H1 (cell line): Measurements from ENCODE around the gene CEP85. TPM values are rescaled to one million over a fixed set of nuclear protein-coding genes. Genes with fewer than 3 reads are reported as not detected.

Experiments used
- CTCF ChIA-PET: fragments of 300-600 bp; sonication (Branson Sonifier 250); formaldehyde crosslinking; loops from one replicate; lab custom pipeline; 2021; ENCODE audit not compliant: partially characterized antibody; lab: Charles Lee
- POLR2A ChIA-PET: fragments of 300-600 bp; sonication (Branson Sonifier 250); formaldehyde crosslinking; loops from one replicate; lab custom pipeline; 2021; ENCODE audit warnings: inconsistent platforms; ENCODE audit not compliant: partially characterized antibody; lab: Charles Lee
- DNase-seq, 2 experiments: peaks; one replicate each; pipeline versions ENCODE4 v3.0.0 to v3.0.0-alpha.2; 2010 to 2022; ENCODE audit warnings: low spot score in 2 of 2, low read depth in 1 of 2, mixed read lengths in 1 of 2
- FAIRE-seq: peaks from 2 replicates; lab custom pipeline; 2011; peaks lifted over from hg19 to GRCh38; lab: Jason Lieb, UNC
- H2AFZ ChIP-seq: 2 replicates; pipeline ENCODE4 v1.8.1; 2012; ENCODE audit warnings: low read length, inconsistent platforms
- H2AK5ac ChIP-seq: 2 replicates; pipeline ENCODE4 v1.6.1; 2013; ENCODE audit warnings: low read depth, low read length
- H2BK120ac ChIP-seq: replicated peaks from 2 replicates; pipeline ENCODE3; 2013; ENCODE audit warnings: low read depth, low read length, inconsistent platforms
- H2BK12ac ChIP-seq: 2 replicates; pipeline ENCODE4 v1.6.1; 2013; ENCODE audit warnings: low read depth, low read length
- H2BK15ac ChIP-seq: 2 replicates; pipeline ENCODE4 v1.6.1; 2013; ENCODE audit warnings: low read length
- H2BK20ac ChIP-seq: 2 replicates; pipeline ENCODE4 v1.6.1; 2013; ENCODE audit warnings: low read length
- H2BK5ac ChIP-seq: 2 replicates; pipeline ENCODE4 v1.6.1; 2013; ENCODE audit warnings: low read depth, low read length
- H3K14ac ChIP-seq: 2 replicates; pipeline ENCODE4 v1.6.1; 2013; ENCODE audit warnings: inconsistent platforms; ENCODE audit not compliant: insufficient read length
- H3K18ac ChIP-seq: 2 replicates; pipeline ENCODE4 v1.6.1; 2013; ENCODE audit warnings: low read length; ENCODE audit errors: extremely low read depth
- H3K23ac ChIP-seq: 2 replicates; pipeline ENCODE4 v1.6.1; 2013; ENCODE audit warnings: inconsistent platforms; ENCODE audit not compliant: insufficient read length
- H3K23me2 ChIP-seq: 2 replicates; pipeline ENCODE4 v1.6.1; 2013; ENCODE audit warnings: low read depth, low read length
- H3K27ac ChIP-seq: 2 replicates; pipeline ENCODE4 v1.6.1; 2011; ENCODE audit warnings: low read depth, low read length, inconsistent platforms
- H3K27me3 ChIP-seq, 4 experiments: replicated peaks in 1 of 4; 1 replicate in 1 of 4; 2 replicates in 3 of 4; pipeline versions ENCODE4 v1.6.1 to v1.8.1; 2011 to 2013; ENCODE audit warnings: low read length in 3 of 4, mild to moderate bottlenecking in 3 of 4, inconsistent platforms in 2 of 4, mixed read lengths in 2 of 4, moderate library complexity in 1 of 4; ENCODE audit not compliant: control insufficient read depth in 3 of 4, insufficient read depth in 3 of 4; ENCODE audit errors: extremely low read depth in 1 of 4
- H3K36me3 ChIP-seq, 4 experiments: 2 replicates each; pipeline versions ENCODE4 v1.6.1 to v1.8.1; 2011 to 2013; ENCODE audit warnings: mild to moderate bottlenecking in 4 of 4, low read length in 3 of 4, moderate library complexity in 2 of 4, control low read depth in 1 of 4, inconsistent platforms in 1 of 4; ENCODE audit not compliant: insufficient read depth in 4 of 4, control insufficient read depth in 2 of 4
- H3K4ac ChIP-seq: replicated peaks from 2 replicates; pipeline ENCODE3; 2013; ENCODE audit warnings: low read length, low read depth, mixed read lengths, inconsistent platforms; ENCODE audit not compliant: insufficient read length
- H3K4me1 ChIP-seq, 4 experiments: replicated peaks in 1 of 4; 1 replicate in 1 of 4; 2 replicates in 3 of 4; pipeline versions ENCODE4 v1.6.1 to v1.8.1; 2011 to 2013; ENCODE audit warnings: low read length in 3 of 4, inconsistent platforms in 2 of 4, mixed read lengths in 1 of 4; ENCODE audit not compliant: insufficient read depth in 4 of 4, control insufficient read depth in 3 of 4
- H3K4me2 ChIP-seq, 2 experiments: 2 replicates each; pipeline versions ENCODE4 v1.6.1 to v1.8.1; 2011 to 2013; ENCODE audit warnings: low read depth in 2 of 2, low read length in 2 of 2, control low read depth in 1 of 2, inconsistent platforms in 1 of 2, mild to moderate bottlenecking in 1 of 2; ENCODE audit not compliant: insufficient read depth in 1 of 2
- H3K4me3 ChIP-seq, 4 experiments: fragments of 200-600, 300-600 bp in 1 of 4; sonication (generic), shearing (Covaris generic), sonication (Bioruptor Twin) in 1 of 4; 2 replicates each; pipeline versions ENCODE4 v1.5.1 to v1.8.1; 2011 to 2016; ENCODE audit warnings: low read length in 4 of 4, low read depth in 3 of 4, control low read depth in 2 of 4, inconsistent platforms in 2 of 4, mild to moderate bottlenecking in 2 of 4, mixed read lengths in 1 of 4, moderate library complexity in 1 of 4; ENCODE audit not compliant: insufficient read depth in 2 of 4; ENCODE audit errors: extremely low read depth in 1 of 4
- H3K56ac ChIP-seq: replicated peaks from 2 replicates; pipeline ENCODE3; 2013; ENCODE audit warnings: low read depth, mild to moderate bottlenecking, mixed read lengths, low read length, inconsistent platforms; ENCODE audit not compliant: insufficient read length
- H3K79me1 ChIP-seq: 2 replicates; pipeline ENCODE4 v1.6.1; 2013; ENCODE audit warnings: low read depth, low read length, control low read depth
- H3K79me2 ChIP-seq, 2 experiments: 2 replicates each; pipeline versions ENCODE4 v1.6.1 to v1.8.1; 2012 to 2013; ENCODE audit warnings: low read length in 2 of 2, mild to moderate bottlenecking in 2 of 2, inconsistent platforms in 1 of 2; ENCODE audit not compliant: insufficient read depth in 2 of 2, control insufficient read depth in 1 of 2
- H3K9ac ChIP-seq, 4 experiments: replicated peaks in 1 of 4; 1 replicate in 1 of 4; 2 replicates in 3 of 4; pipeline versions ENCODE4 v1.6.1 to v1.8.1; 2011 to 2013; ENCODE audit warnings: low read depth in 3 of 4, low read length in 3 of 4, control low read depth in 2 of 4, mild to moderate bottlenecking in 2 of 4, moderate library complexity in 2 of 4, inconsistent platforms in 1 of 4; ENCODE audit errors: extremely low read depth in 1 of 4
- H3K9me3 ChIP-seq, 2 experiments: 2 replicates each; pipeline versions ENCODE4 v1.6.1 to v1.8.1; 2012 to 2013; ENCODE audit warnings: mild to moderate bottlenecking in 2 of 2, moderate library complexity in 2 of 2, control low read depth in 1 of 2, inconsistent platforms in 1 of 2, low read depth in 1 of 2, low read length in 1 of 2, mixed read lengths in 1 of 2; ENCODE audit not compliant: insufficient read depth in 2 of 2
- H4K20me1 ChIP-seq, 2 experiments: replicated peaks in 1 of 2; 2 replicates each; pipeline versions ENCODE3 to v1.8.1; 2011 to 2013; ENCODE audit warnings: inconsistent platforms in 2 of 2, low read length in 2 of 2, mild to moderate bottlenecking in 1 of 2; ENCODE audit not compliant: insufficient read depth in 2 of 2, control insufficient read depth in 1 of 2
- H4K5ac ChIP-seq: 2 replicates; pipeline ENCODE4 v1.6.1; 2013; ENCODE audit warnings: low read length, low read depth, mixed read lengths, inconsistent platforms; ENCODE audit not compliant: insufficient read length
- H4K8ac ChIP-seq: 2 replicates; pipeline ENCODE4 v1.8.0; 2013; ENCODE audit warnings: mild to moderate bottlenecking, moderate library complexity, low read length, inconsistent platforms; ENCODE audit not compliant: insufficient read depth; ENCODE audit errors: extremely low read depth
- H4K91ac ChIP-seq: replicated peaks from 2 replicates; pipeline ENCODE3; 2013; ENCODE audit warnings: low read length, mixed read lengths, inconsistent platforms; ENCODE audit not compliant: insufficient read length
- ATF2 ChIP-seq: IDR thresholded peaks from 2 replicates; pipeline ENCODE4 v1.6.1; 2012; ENCODE audit warnings: low read length, inconsistent platforms
- JUN ChIP-seq: IDR thresholded peaks from 2 replicates; pipeline ENCODE4 v1.6.1; 2011; ENCODE audit warnings: low read depth, mild to moderate bottlenecking, improper control_type of control experiment, low read length
- KDM4A ChIP-seq: IDR thresholded peaks from one replicate; pipeline ENCODE4 v1.7.1; 2012; ENCODE audit warnings: low read depth, mild to moderate bottlenecking, moderate library complexity, low read length, inconsistent platforms; ENCODE audit not compliant: severe bottlenecking
- NRF1 ChIP-seq: IDR thresholded peaks from 2 replicates; pipeline ENCODE4 v1.6.1; 2011; ENCODE audit warnings: mild to moderate bottlenecking, low read depth, low read length, improper control_type of control experiment
- POLR2AphosphoS5 ChIP-seq: IDR thresholded peaks from 2 replicates; pipeline ENCODE4 v1.6.1; 2011; ENCODE audit warnings: low read depth, low read length
- RNF2 ChIP-seq: fragments of 200-900, 300-1000 bp; sonication (generic); IDR thresholded peaks from 2 replicates; pipeline ENCODE4 v1.7.1; 2016; ENCODE audit warnings: borderline replicate concordance, low read depth, mild to moderate bottlenecking, antibody characterized with exemption, low read length; ENCODE audit not compliant: poor library complexity, severe bottlenecking; ENCODE audit errors: missing control alignments
- SP1 ChIP-seq: IDR thresholded peaks from 2 replicates; pipeline ENCODE4 v1.6.1; 2011; ENCODE audit warnings: low read depth, low read length
- SUZ12 ChIP-seq: fragments of 200-600 bp; sonication (generic); IDR thresholded peaks from 2 replicates; pipeline ENCODE4 v1.6.1; 2012; ENCODE audit warnings: mild to moderate bottlenecking, inconsistent platforms, low read length, moderate library complexity, mixed read lengths
- USF2 ChIP-seq: IDR thresholded peaks from 2 replicates; pipeline ENCODE4 v1.6.1; 2011; ENCODE audit warnings: low read length, improper control_type of control experiment
- whole genome bisulfite sequencing, 2 experiments: shearing (Covaris generic) in 1 of 2; methylation state at CpG; one replicate each; pipeline versions ENCODE4 v1.1.6 to v1.1.7; 2013 to 2015; ENCODE audit warnings: low lambda C conversion rate in 2 of 2, mixed read lengths in 2 of 2, inconsistent platforms in 1 of 2, low coverage in 1 of 2, missing lambda C conversion rate in 1 of 2; ENCODE audit not compliant: insufficient replicate concordance in 2 of 2, insufficient coverage in 1 of 2, insufficient read length in 1 of 2; ENCODE audit errors: extremely low coverage in 1 of 2, missing lambda C conversion rate in 1 of 2; 5-methylcytosine and 5-hydroxymethylcytosine counted together
- polyA plus RNA-seq, 7 experiments: library from polyadenylated mRNA; depleted of rRNA in 3 of 7; stranded (reverse) in 5 of 7; unstranded in 2 of 7; fragments of >200 nt in 5 of 7; fragments of 200-250 nt in 2 of 7; gene quantifications; 1 replicate in 5 of 7; 2 replicates in 1 of 7; 4 replicates in 1 of 7; pipeline versions ENCODE4 v1.2.1 to v1.2.3, GENCODE V29; 2011 to 2013; ENCODE audit warnings: missing spikeins in 2 of 7, mixed read lengths in 2 of 7
- total RNA-seq: library from RNA; stranded (reverse); fragmentation: NEBNext Ultra II Directional; extraction: Animal tissue kit (Norgen Biotek cat#: 25700); gene quantifications from 2 replicates; pipeline ENCODE4 v1.2.1, GENCODE V29; 2021

CEP85 gene
- total and polyA plus RNA-seq, 2 of the 8 experiments (the other 6 are each of a cell fraction or from before 2014, with no cell fraction given) = 40.4 to 43.7 TPM

GRCh38 chr1:26323382-26323781 is 89.4 kb downstream of the CEP85 start:
- no peak overlapping the region for H2BK20ac ChIP-seq
- peaks cover 7 to 22% (median 18%) of the 10 kb centered on the region in 4 experiments; a peak in 7 of 8 replicates for H3K36me3 ChIP-seq
- peaks cover 0 to 2% of the 10 kb centered on the region in 2 experiments for H4K20me1 ChIP-seq
- no peak overlapping the region for H4K8ac ChIP-seq
- H3K9ac ChIP-seq = no peak overlapping the region
- no peak overlapping the region for H2AFZ ChIP-seq
- no peaks in the 10 kb centered on the region for H3K9me3 ChIP-seq
- H3K79me2 ChIP-seq = no peaks in the 10 kb centered on the region
- 82% methylated on average over 2 of the region's 2 CpGs; no CpG with 5 or more reads in 1 of the 2 experiments for WGBS, 2 experiments
- H2AK5ac ChIP-seq = no peak overlapping the region
- H3K4ac ChIP-seq = no peak overlapping the region
- H4K91ac ChIP-seq = no peak overlapping the region
- H3K4me3 ChIP-seq = no peak overlapping the region
- no peaks in the 10 kb centered on the region for H3K23me2 ChIP-seq
- H3K14ac ChIP-seq = no peak overlapping the region
- H3K18ac ChIP-seq = no peak overlapping the region
- H3K27me3 ChIP-seq = no peaks in the 10 kb centered on the region
- no peaks in the 10 kb centered on the region; a peak in 1 of 7 replicates for H3K4me1 ChIP-seq
- H3K56ac ChIP-seq = no peak overlapping the region
- ChIA-PET CTCF (interaction anchor here (0.8 to 57.0 kb wide), 5 partner anchors 7 to 94 kb away, joined by 4 to 1530 read pairs (median 14); partner anchors contain the start of genes SH3BGRL3 and UBXN11), POLR2A (no interaction called here)
- no peaks in the 10 kb centered on the region for H3K79me1 ChIP-seq
- DNase-seq (no peak), FAIRE-seq (no peak)
- no peak overlapping the region for H2BK120ac ChIP-seq
- no peak overlapping the region for H2BK12ac ChIP-seq
- no peak overlapping the region for H3K27ac ChIP-seq
- H2BK15ac ChIP-seq = no peak overlapping the region
- no peak overlapping the region for H3K4me2 ChIP-seq
- H3K23ac ChIP-seq = no peak overlapping the region
- H4K5ac ChIP-seq = no peak overlapping the region
- H2BK5ac ChIP-seq = no peak overlapping the region
- TF ChIP-seq SP1 = no peak
- TF ChIP-seq RNF2 = no peak
- no peak for TF ChIP-seq JUN
- TF ChIP-seq KDM4A = no peak
- TF ChIP-seq NRF1 = no peak
- TF ChIP-seq USF2 = no peak
- no peak for TF ChIP-seq SUZ12
- no peak for TF ChIP-seq ATF2
- no peak for TF ChIP-seq POLR2AphosphoS5
